Activated T-cell treated with anti-CD3 and anti-CD28 coated beads for 48 hours (primary cell): Measurements from ENCODE around the gene MAP7.

Source experiments
- DNase-seq: peaks from one replicate; pipeline ENCODE4 v3.0.0-alpha.2; 2020; ENCODE audit warnings: low read depth

The MAP7 gene

DNA sequence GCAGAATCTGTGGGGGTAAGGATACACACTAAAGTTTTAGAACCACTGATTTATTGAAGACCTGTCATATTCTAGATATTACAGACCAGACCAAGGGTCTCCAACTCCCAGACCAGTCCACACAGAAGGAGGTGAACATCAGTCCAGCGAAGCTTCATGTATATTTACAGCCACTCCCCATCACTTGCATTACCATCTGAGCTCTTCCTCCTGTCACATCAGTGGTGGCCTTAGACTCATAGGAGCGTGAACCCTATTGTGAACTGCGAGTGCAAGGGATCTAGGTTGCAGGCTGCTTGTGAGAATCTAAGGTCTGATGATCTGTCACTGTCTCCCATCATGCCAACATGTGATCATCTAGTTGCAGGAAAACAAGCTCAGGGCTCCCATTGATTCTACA, 255.6 kb downstream of the MAP7 start:
- DNase-seq = no peak
